Measurements from ENCODE around the gene NEU2. TPM values are rescaled to one million over a fixed set of nuclear protein-coding genes. Genes with fewer than 3 reads are reported as not detected.

NEU2 gene
- total RNA-seq, 2 experiments from 2014 or later = not detected

DNA sequence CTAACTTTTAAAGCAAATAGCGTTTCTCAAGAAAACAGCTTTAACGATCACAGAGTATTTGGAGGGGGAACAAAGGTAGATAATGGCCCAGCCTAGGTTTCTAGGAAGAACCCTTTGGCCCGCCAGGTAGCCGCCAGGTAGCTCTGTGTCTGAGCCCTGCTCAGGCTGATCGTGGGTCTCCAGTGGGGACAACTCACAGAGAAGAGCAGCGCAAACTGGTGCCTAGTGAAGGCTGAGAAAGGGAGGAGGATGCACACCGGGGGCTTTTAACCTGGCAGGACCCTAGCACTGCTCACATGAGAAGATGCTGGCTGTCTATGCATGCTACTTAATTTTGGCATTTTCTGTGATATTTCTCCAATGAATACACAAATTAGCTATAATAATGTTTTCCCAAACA is 25.2 kb upstream of the NEU2 start:
- Mint-ChIP-seq H3K36me3 (ENCODE audit: low read depth) (no peaks in the 10 kb centered on the region), H3K9me3 (no peaks in the 10 kb centered on the region), H3K4me3 (no peak overlapping the region), H3K27me3 (no peaks in the 10 kb centered on the region), H3K27ac (no peak overlapping the region), H3K4me1 (ENCODE audit: low read depth) (no peaks in the 10 kb centered on the region)
- Histone ChIP-seq H3K36me3 (ENCODE audit: insufficient read depth, low read length) (no peaks in the 10 kb centered on the region), H3K27ac (ENCODE audit: low read depth in 1 of 2, low read length in 2 of 2) (no peak overlapping the region), H3K4me3 (ENCODE audit: low read length) (no peak overlapping the region), H3K4me1 (ENCODE audit: insufficient read depth, low read length) (no peaks in the 10 kb centered on the region), H3K27me3 (ENCODE audit: control insufficient read depth in 1 of 2, insufficient read depth in 2 of 2, low read length in 2 of 2) (no peaks in the 10 kb centered on the region), H3K9me3 (ENCODE audit: control insufficient read depth in 1 of 2, insufficient read depth in 1 of 2, low read length in 2 of 2) (no peaks in the 10 kb centered on the region)
- POLR2A ChIA-PET = no interaction called here
- no peak for DNase-seq
- TF ChIP-seq, protein P1, sequence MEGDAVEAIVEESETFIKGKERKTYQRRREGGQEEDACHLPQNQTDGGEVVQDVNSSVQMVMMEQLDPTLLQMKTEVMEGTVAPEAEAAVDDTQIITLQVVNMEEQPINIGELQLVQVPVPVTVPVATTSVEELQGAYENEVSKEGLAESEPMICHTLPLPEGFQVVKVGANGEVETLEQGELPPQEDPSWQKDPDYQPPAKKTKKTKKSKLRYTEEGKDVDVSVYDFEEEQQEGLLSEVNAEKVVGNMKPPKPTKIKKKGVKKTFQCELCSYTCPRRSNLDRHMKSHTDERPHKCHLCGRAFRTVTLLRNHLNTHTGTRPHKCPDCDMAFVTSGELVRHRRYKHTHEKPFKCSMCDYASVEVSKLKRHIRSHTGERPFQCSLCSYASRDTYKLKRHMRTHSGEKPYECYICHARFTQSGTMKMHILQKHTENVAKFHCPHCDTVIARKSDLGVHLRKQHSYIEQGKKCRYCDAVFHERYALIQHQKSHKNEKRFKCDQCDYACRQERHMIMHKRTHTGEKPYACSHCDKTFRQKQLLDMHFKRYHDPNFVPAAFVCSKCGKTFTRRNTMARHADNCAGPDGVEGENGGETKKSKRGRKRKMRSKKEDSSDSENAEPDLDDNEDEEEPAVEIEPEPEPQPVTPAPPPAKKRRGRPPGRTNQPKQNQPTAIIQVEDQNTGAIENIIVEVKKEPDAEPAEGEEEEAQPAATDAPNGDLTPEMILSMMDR (IDR thresholded peaks at IDR 0.05) = no peak
- CTCF ChIA-PET = no interaction called here
- intact Hi-C loops (cut with DNase I, micrococcal nuclease) = no loop called here
- ATAC-seq (ENCODE audit: poor library complexity) = no peak

DNA sequence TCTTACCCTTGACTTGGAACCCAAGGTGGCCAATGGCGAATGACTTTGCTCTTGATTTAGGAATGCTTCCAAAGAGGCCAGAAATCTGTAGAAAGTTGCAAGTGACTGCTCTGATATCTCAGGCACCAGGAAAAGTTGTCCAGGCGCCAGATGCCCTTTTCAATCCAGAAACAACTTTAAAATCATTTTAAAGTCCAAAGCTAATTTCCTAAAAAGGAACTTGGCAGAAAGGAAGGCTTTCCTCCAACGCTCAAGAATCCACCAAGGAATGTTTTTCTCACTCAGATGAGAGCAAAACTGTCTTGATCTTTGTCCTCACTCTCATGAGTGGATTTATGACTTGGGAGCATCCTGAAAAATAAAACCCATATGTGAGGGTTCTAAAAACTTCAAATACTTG is 24.7 kb upstream of the NEU2 start:
- Mint-ChIP-seq H3K4me1 (ENCODE audit: low read depth) (no peaks in the 10 kb centered on the region), H3K27ac (no peak overlapping the region), H3K27me3 (no peaks in the 10 kb centered on the region), H3K4me3 (no peak overlapping the region), H3K36me3 (ENCODE audit: low read depth) (no peaks in the 10 kb centered on the region), H3K9me3 (no peaks in the 10 kb centered on the region)
- H3K27me3 ChIP-seq (ENCODE audit: control insufficient read depth in 1 of 2, insufficient read depth in 2 of 2, low read length in 2 of 2) = no peaks in the 10 kb centered on the region
- DNase-seq = no peak
- H3K27ac ChIP-seq (ENCODE audit: low read depth in 1 of 2, low read length in 2 of 2) = no peak overlapping the region
- no peaks in the 10 kb centered on the region for H3K36me3 ChIP-seq (ENCODE audit: insufficient read depth, low read length)
- ATAC-seq (ENCODE audit: poor library complexity) = no peak
- ChIA-PET POLR2A (no interaction called here), CTCF (no interaction called here)
- intact Hi-C loops (cut with DNase I, micrococcal nuclease) = no loop called here
- no peaks in the 10 kb centered on the region for H3K4me1 ChIP-seq (ENCODE audit: insufficient read depth, low read length)
- TF ChIP-seq, protein P1 (IDR thresholded peaks at IDR 0.05) = no peak
- H3K9me3 ChIP-seq (ENCODE audit: control insufficient read depth in 1 of 2, insufficient read depth in 1 of 2, low read length in 2 of 2) = no peaks in the 10 kb centered on the region
- H3K4me3 ChIP-seq (ENCODE audit: low read length) = no peak overlapping the region

DNA sequence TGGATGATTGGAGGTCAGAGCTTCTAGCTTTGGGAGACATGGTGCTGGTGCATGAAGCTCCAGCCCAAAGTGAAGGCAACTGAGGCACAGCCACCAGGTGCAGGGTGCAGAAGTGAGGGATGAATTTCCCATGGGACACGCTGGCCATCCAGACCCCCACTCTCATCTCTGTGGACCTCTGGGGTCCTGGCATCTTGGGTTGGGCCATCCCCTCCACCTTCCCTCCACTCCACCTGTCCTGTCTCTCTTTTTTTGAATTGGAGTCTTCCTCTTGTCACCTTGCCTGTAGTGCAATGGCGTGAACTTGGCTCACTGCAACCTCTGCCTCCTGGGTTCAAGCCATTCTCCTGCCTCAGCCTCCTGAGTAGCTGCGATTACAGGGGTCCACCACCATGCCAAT is 22.8 kb upstream of the NEU2 start:
- Histone ChIP-seq H3K4me3 (ENCODE audit: low read length) (no peak overlapping the region), H3K27me3 (ENCODE audit: control insufficient read depth in 1 of 2, insufficient read depth in 2 of 2, low read length in 2 of 2) (no peaks in the 10 kb centered on the region), H3K36me3 (ENCODE audit: insufficient read depth, low read length) (no peaks in the 10 kb centered on the region), H3K4me1 (ENCODE audit: insufficient read depth, low read length) (no peaks in the 10 kb centered on the region), H3K27ac (ENCODE audit: low read depth in 1 of 2, low read length in 2 of 2) (no peak overlapping the region), H3K9me3 (ENCODE audit: control insufficient read depth in 1 of 2, insufficient read depth in 1 of 2, low read length in 2 of 2) (peaks cover 0 to 3% of the 10 kb centered on the region in 2 experiments)
- TF ChIP-seq, protein P1 (IDR thresholded peaks at IDR 0.05) = no peak
- H3K27ac Mint-ChIP-seq = no peak overlapping the region
- no peaks in the 10 kb centered on the region for H3K36me3 Mint-ChIP-seq (ENCODE audit: low read depth)
- intact Hi-C loops (cut with DNase I, micrococcal nuclease) = no loop called here
- no peak for DNase-seq
- ATAC-seq (ENCODE audit: poor library complexity) = no peak
- H3K27me3 Mint-ChIP-seq = no peaks in the 10 kb centered on the region
- CTCF ChIA-PET = no interaction called here
- H3K4me3 Mint-ChIP-seq = no peak overlapping the region
- POLR2A ChIA-PET = no interaction called here
- H3K4me1 Mint-ChIP-seq (ENCODE audit: low read depth) = no peaks in the 10 kb centered on the region
- H3K9me3 Mint-ChIP-seq = no peaks in the 10 kb centered on the region
